Measurements from ENCODE around the gene ZBTB8OS. TPM values are rescaled to one million over a fixed set of nuclear protein-coding genes. Genes with fewer than 3 reads are reported as not detected.

ZBTB8OS gene
- total and polyA plus RNA-seq, 2 donors (not counting 3 experiments of a cell fraction or from before 2014, with no cell fraction given), result 28.3 to 38.0 TPM

- intact Hi-C loops (cut with micrococcal nuclease) (no loop called here), dilution Hi-C loops (cut with MboI; ENCODE audit: extremely low pct_ligation_motif_present, low sequenced_read_pairs) (no loop called here)
- CTCF ChIA-PET, result interaction anchor here (1.0 kb wide), 2 partner anchors 88 to 90 kb away, joined by 3 to 4 read pairs; no protein-coding TSS in a partner anchor
- POLR2A ChIA-PET, result no interaction called here
- peak; percentile 69 for DNase-seq (ENCODE audit: low read depth, low spot score)
- H3K9me3 ChIP-seq (replicated peaks; ENCODE audit: control insufficient read depth, insufficient read depth, low read length), result no peaks in the 10 kb centered on the region
- no peak overlapping the region for H3K4me3 ChIP-seq (replicated peaks in 1 of 3; ENCODE audit: insufficient read depth in 1 of 3, low read depth in 1 of 3, low read length in 3 of 3)
- no peaks in the 10 kb centered on the region for H3K79me2 ChIP-seq (ENCODE audit: control insufficient read depth, insufficient read depth, low read length)
- no peak overlapping the region for H2AFZ ChIP-seq (ENCODE audit: low read depth, low read length)
- TF ChIP-seq EZH2 (IDR thresholded peaks at IDR 0.05; ENCODE audit: borderline replicate concordance, low read depth, low read length, severe bottlenecking) (no peak), POLR2AphosphoS5 (IDR thresholded peaks at IDR 0.05; ENCODE audit: insufficient read depth, low read depth, low read length) (no peak), POLR2A (IDR thresholded peaks at IDR 0.05; ENCODE audit: low read depth, low read length) (no peak), MYC (IDR thresholded peaks at IDR 0.05; ENCODE audit: low read depth, low read length) (no peak), CTCF (IDR thresholded peaks at IDR 0.05; ENCODE audit: extremely low read depth in 1 of 2, insufficient read depth in 1 of 2, low read depth in 1 of 2, low read length in 2 of 2) (no peak)
- no peak overlapping the region for H3K27ac ChIP-seq (ENCODE audit: insufficient read depth, low read depth, low read length)
- no peak overlapping the region for H3K9ac ChIP-seq (replicated peaks; ENCODE audit: extremely low read depth, insufficient read depth, low read length)
- H4K20me1 ChIP-seq (replicated peaks; ENCODE audit: control insufficient read depth, extremely low read depth, insufficient read depth, low read length), result no peaks in the 10 kb centered on the region
- no peaks in the 10 kb centered on the region for H3K27me3 ChIP-seq (ENCODE audit: control insufficient read depth in 2 of 2, insufficient read depth in 2 of 2, low read length in 2 of 2)
- peak; percentile 47 for FAIRE-seq
- H3K36me3 ChIP-seq (ENCODE audit: control insufficient read depth in 2 of 2, extremely low read depth in 1 of 2, insufficient read depth in 2 of 2, low read length in 2 of 2), result peaks cover 13 to 22% of the 10 kb centered on the region in 2 experiments
- H3K4me1 ChIP-seq (ENCODE audit: control insufficient read depth, extremely low read depth, insufficient read depth, low read length), result peaks cover 3% of the 10 kb centered on the region
- no peaks in the 10 kb centered on the region for H3K9me1 ChIP-seq (replicated peaks; ENCODE audit: control insufficient read depth, extremely low read depth, insufficient read depth, low read length)
- no TSS peak for BruUV-seq (replicated peaks)
- H3K4me2 ChIP-seq (ENCODE audit: insufficient read depth, low read length), result no peak overlapping the region
Observed at GRCh38 chr1:32684167-32684811, 33.9 kb upstream of the ZBTB8OS start.

GRCh38 chr1:32683397-32683796, 33.0 kb upstream of the ZBTB8OS start:
- no peaks in the 10 kb centered on the region for H3K9me3 ChIP-seq (replicated peaks; ENCODE audit: control insufficient read depth, insufficient read depth, low read length)
- no peak overlapping the region for H3K27ac ChIP-seq (ENCODE audit: insufficient read depth, low read depth, low read length)
- H3K9ac ChIP-seq (replicated peaks; ENCODE audit: extremely low read depth, insufficient read depth, low read length), result no peak overlapping the region
- BruUV-seq (replicated peaks), result no TSS peak
- TF ChIP-seq CTCF (IDR thresholded peaks at IDR 0.05; ENCODE audit: extremely low read depth in 1 of 2, insufficient read depth in 1 of 2, low read depth in 1 of 2, low read length in 2 of 2) (no peak), MYC (IDR thresholded peaks at IDR 0.05; ENCODE audit: low read depth, low read length) (no peak), POLR2A (IDR thresholded peaks at IDR 0.05; ENCODE audit: low read depth, low read length) (no peak), MAX (IDR thresholded peaks at IDR 0.05; ENCODE audit: insufficient read depth, insufficient read length) (no peak), POLR2AphosphoS5 (IDR thresholded peaks at IDR 0.05; ENCODE audit: insufficient read depth, low read depth, low read length) (no peak), FOS (IDR thresholded peaks at IDR 0.05; ENCODE audit: borderline replicate concordance, insufficient read depth, low read length) (no peak), JUN (IDR thresholded peaks at IDR 0.05; ENCODE audit: borderline replicate concordance, insufficient read depth, insufficient read length, low read depth) (no peak), EZH2 (IDR thresholded peaks at IDR 0.05; ENCODE audit: borderline replicate concordance, low read depth, low read length, severe bottlenecking) (no peak)
- no peak overlapping the region for H2AFZ ChIP-seq (ENCODE audit: low read depth, low read length)
- peaks cover 3% of the 10 kb centered on the region for H3K4me1 ChIP-seq (ENCODE audit: control insufficient read depth, extremely low read depth, insufficient read depth, low read length)
- H3K4me2 ChIP-seq (ENCODE audit: insufficient read depth, low read length), result no peak overlapping the region
- no peaks in the 10 kb centered on the region for H4K20me1 ChIP-seq (replicated peaks; ENCODE audit: control insufficient read depth, extremely low read depth, insufficient read depth, low read length)
- H3K4me3 ChIP-seq (replicated peaks in 1 of 3; ENCODE audit: insufficient read depth in 1 of 3, low read depth in 1 of 3, low read length in 3 of 3), result no peak overlapping the region
- dilution Hi-C loops (cut with MboI; ENCODE audit: extremely low pct_ligation_motif_present, low sequenced_read_pairs), result no loop called here
- no peaks in the 10 kb centered on the region for H3K79me2 ChIP-seq (ENCODE audit: control insufficient read depth, insufficient read depth, low read length)
- no peaks in the 10 kb centered on the region for H3K9me1 ChIP-seq (replicated peaks; ENCODE audit: control insufficient read depth, extremely low read depth, insufficient read depth, low read length)
- DNase-seq (ENCODE audit: low read depth, low spot score) (no peak), FAIRE-seq (no peak)
- intact Hi-C loops (cut with micrococcal nuclease), result no loop called here
- POLR2A ChIA-PET, result no interaction called here
- H3K36me3 ChIP-seq (ENCODE audit: control insufficient read depth in 2 of 2, extremely low read depth in 1 of 2, insufficient read depth in 2 of 2, low read length in 2 of 2), result peaks cover 13 to 23% of the 10 kb centered on the region in 2 experiments
- no peaks in the 10 kb centered on the region for H3K27me3 ChIP-seq (ENCODE audit: control insufficient read depth in 2 of 2, insufficient read depth in 2 of 2, low read length in 2 of 2)
- CTCF ChIA-PET, result no interaction called here
